Germinal center (tissue), 1 donor: Measurements from ENCODE around the gene ZEB2.

Experiments
- DNase-seq: peaks from one replicate; pipeline ENCODE4 v3.0.0; 2012; ENCODE audit warnings: mixed read lengths, low spot score

The ZEB2 gene

DNA sequence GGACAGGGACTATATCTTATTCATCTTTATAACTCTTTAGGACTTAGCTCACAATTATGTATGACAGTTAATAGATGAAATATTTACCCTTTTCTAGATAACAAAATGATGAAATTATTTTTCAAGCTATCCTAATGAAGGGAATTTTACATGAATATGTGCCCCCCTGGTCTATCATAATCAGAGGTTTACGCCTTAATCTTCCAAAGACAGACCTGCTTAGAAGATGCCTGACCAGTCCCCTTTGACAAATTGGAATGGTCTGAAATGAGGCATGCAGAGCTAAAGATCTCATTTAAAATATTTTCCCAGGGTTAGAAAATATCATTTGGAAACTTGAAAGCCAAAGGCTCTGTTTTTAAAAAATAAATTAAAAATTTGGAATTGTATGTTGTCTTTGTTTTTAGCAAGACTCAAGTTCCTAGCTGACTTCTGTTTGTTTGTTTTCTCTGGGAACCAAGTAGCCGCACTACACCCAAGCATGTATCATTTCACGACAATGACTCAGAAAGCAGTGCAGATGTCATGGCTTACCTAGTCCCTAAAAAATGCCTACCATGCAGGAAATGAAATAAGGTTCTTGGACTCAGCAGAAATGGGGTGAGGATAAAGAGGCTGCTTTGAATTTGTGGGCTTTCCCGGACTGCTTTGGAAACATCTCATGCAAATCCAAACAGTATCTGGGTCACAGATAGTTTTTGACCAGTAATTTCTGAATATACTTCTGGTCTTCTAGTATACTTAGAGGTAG lies 162.1 kb downstream of the ZEB2 start:
- no peak for DNase-seq

DNA sequence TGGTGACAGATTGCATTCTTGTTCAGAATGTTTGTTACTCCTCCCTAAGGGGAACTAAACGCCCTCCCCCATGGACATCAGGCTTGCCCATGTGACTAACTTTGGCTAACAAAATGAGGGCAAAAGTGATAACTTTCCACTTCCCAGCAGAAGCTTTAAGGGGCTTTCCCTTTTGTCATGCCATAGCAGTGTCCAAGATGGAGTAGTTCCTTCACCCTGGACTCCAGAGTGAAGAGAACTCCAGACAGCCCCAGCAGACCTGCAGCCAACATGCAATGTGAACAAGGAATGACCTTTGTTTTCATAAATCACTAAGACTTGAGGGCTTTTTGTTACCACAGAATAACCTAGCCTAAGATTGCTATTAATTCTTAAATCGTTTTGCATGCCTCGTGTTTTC lies 163.5 kb downstream of the ZEB2 start:
- DNase-seq: no peak

DNA sequence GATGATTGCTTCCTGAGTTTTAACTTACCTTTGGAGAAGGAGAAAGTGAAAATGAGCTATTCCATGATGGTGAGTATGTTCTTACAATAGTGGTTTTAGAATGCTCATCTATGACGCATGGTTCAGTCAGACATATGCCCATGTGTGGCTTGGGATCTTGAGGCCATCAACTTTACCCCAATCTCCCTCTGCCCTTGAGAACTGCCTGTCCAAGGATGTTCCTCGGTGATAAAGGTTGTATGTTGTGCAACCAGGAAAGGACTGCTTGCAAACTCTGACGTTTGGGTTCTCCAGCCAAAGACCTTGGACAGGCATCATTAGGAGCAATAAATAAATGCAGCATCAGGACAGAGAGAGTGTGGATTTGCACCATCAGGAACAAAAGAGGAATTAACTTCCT lies 165.0 kb downstream of the ZEB2 start:
- DNase-seq: no peak

DNA sequence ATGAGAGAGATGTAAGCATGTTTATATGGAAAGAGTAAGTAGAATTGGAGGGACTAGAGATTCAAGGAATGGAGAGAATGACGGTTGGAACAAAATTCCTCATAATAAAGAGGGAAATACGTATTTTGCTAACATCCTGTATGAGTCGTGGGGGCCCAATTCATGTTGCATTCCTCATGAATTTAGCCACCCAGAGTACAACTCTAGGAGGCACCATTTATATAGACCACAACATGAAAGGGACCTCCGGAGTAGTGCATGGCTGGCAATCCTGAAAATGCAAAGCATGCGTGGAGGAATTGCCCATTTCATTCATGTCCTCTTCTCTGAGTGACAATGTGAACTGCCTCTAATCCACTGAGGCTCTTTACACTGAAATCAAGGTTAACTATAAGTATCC lies 168.2 kb downstream of the ZEB2 start:
- no peak for DNase-seq

DNA sequence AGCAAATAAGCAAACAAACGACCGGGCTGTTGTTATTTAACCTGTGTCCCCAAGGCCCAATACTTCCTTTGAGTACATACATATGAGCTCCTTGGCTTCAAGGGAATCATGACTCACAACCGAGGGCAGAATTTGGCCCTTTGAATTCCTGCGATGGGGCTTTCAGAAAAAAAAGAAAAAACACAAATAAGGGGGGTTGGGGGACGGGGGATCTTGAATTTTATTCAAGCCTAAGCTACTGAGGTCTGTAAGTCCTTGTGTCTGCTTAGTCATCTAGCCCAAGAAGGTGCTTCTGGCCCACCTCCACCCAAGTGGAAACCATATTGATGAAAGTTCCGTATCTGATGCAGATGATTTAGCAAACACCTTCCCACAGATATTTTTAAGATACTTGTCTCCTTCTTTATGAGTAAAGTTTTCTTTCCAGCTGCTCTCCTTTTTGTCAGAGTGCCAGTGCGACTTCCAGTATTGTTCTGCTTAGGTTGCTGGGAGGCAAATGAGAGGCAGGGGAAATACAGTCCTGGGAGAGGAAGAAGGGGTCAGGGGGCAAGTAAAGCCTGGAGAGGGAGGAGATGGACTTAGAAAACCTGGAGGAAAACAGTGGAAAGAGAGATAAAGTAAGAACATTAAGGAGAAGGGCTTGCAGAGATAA lies 169.6 kb downstream of the ZEB2 start:
- no peak for DNase-seq

DNA sequence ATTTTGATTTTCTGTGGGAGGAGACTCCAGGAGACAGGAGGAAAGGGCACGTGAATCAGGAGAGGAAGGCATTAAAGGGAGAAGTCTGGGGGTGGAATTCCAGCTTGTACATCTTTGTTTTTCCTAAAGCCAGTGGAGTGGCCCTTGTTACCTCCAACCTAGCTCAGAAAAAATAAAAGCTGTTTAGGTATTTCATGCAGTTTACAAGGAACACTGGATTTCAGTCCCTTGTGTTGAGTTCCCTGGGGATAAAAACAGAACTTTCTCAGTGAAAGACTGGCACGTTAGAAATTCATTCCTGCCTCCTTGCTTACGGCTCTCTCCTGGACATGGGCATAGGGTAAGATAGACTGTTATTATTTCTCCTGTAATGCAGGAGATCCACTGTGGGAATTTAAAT lies 170.2 kb downstream of the ZEB2 start:
- no peak for DNase-seq

DNA sequence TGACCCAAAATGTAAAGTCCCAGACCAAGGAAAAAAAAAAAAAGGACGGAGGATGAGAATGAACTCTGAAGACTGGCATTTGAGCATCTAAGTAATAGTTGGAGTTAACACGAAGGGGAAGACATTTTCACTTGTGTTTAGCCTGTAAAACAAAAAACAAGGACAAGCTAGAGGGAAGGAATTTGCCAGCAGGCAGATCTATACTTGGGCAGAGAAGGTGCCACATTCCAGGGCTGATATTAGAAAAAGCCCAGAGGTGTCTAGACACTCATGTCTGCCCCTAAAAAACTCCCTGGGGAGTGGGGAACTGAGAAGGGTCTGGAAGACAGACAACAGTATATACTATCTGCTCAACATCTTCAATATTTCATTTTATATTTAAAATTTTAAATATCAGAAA lies 171.1 kb downstream of the ZEB2 start:
- DNase-seq: no peak

DNA sequence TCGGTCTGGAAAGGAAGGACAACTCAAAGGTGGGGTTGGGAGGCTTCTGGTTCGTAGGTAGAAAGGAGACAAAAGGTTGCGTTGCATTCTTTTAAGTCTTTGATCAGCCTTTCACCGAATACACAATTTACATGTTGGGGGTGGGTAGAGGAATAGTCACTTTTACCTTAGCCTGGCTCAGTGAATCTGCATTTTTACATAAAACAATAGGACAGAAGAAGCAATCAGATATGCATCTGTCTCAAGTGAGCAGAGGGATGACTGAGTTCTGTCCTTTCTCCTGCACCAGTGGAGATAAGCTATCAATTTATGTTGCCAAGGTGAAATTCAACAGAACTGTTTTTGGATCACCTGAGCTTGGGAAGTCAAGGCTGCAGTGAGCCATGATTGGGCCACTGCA lies 173.7 kb downstream of the ZEB2 start:
- no peak for DNase-seq

DNA sequence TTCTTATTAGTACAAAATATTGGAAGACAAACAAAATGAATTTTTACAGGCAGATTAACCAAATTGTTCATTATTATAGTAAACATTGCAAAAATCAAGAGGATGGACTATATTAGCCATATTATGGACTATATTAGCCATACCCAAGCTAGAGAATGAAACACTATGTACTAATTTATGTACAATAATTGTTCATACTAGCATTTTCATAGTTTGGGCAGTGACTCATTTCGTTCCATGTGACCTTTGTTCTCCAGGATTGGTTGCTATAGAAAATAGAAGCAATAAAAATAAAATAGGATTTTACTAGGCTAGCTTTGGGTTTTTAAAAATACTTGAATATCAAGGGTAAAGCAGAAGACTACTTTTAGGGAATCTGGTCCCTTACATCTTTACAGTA lies 176.8 kb downstream of the ZEB2 start:
- DNase-seq: no peak

DNA sequence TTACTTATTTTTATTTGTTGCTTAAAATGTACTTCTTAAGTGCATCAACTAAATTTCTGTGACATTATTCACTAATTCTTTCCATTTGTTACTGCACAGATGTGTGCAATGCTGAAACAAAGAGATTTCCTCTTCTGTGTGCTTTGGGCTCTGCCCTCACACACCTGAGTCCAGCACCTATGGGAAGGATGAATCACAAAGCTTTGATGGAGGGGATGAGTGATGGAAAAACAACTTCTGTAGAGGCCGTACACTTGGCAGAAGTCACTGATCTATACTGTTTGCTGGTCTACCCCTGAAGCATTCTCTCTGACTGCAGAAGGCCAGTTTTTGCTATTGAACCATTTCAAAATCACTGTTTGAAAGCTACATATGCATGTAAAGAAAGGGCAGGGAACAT lies 178.4 kb downstream of the ZEB2 start:
- DNase-seq: no peak

DNA sequence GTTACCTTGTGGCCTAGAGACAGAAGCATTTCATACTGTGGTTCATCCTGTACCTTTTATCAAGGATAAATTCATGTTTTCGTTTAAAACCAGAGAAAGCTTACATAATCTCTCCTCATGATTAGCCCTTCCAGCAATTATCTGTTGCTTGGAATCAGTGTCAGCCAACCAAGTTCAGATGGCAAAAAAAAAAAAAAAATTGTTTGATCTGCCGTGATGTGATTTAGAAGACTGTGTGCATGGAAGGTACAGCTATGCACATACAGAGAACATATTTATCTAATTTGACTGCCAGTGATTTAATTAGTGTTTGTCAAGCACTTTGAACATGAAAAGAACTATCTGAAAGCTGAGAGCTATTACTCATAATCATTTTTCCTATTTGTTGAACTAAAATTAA lies 180.9 kb downstream of the ZEB2 start:
- DNase-seq: no peak

DNA sequence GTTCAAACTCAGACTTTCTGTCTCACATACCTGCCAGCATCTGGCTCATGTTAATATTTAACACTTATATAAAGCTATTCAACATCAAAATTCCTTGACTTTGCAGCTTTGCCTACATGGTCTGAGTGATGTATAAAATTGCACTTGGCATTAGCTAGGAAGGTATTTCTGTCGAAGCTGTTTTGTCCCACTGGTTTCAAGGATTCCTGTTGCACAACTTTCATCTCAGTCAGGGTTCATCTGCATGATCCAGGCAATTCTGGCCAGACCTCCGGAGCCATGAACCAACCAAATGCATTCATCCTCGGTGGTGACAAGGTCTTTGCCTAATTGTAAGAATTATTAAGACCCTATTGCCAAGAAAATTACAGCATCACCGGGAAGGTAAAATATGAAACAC lies 185.4 kb downstream of the ZEB2 start:
- no peak for DNase-seq
